ENCODE data around the gene SLC10A7. TPM values are rescaled to one million over a fixed set of nuclear protein-coding genes. Genes with fewer than 3 reads are reported as not detected.

SLC10A7 gene
- total RNA-seq, 1 experiment from 2014 or later: 3.9 TPM

DNA sequence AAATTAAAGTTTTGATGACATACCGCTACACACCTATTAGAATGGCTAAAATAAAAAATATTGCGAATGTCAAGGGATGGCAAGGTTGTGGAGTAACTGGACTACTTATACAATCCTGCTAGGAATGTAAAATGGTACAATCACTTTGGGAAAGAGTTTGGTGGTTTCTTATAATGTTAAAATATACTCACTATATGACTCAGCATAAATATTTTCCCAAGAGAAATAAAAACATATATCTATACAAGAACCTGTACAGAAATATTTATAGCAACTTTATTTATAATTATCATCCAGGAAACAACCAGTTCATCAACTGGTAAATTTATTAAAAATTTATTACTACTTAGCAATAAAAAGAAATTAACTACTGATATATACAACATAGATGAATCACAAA, 89.7 kb downstream of the SLC10A7 start:
- H3K23ac ChIP-seq (ENCODE audit: insufficient read length, low read depth, low read length): no peak overlapping the region
- no peak overlapping the region for H3K9ac ChIP-seq (ENCODE audit: extremely low read depth, insufficient read length, low read length)
- TF ChIP-seq, protein P1, sequence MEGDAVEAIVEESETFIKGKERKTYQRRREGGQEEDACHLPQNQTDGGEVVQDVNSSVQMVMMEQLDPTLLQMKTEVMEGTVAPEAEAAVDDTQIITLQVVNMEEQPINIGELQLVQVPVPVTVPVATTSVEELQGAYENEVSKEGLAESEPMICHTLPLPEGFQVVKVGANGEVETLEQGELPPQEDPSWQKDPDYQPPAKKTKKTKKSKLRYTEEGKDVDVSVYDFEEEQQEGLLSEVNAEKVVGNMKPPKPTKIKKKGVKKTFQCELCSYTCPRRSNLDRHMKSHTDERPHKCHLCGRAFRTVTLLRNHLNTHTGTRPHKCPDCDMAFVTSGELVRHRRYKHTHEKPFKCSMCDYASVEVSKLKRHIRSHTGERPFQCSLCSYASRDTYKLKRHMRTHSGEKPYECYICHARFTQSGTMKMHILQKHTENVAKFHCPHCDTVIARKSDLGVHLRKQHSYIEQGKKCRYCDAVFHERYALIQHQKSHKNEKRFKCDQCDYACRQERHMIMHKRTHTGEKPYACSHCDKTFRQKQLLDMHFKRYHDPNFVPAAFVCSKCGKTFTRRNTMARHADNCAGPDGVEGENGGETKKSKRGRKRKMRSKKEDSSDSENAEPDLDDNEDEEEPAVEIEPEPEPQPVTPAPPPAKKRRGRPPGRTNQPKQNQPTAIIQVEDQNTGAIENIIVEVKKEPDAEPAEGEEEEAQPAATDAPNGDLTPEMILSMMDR (conservative IDR thresholded peaks at IDR 0.05): no peak
- Mint-ChIP-seq H3K9me3 (no peaks in the 10 kb centered on the region), H3K36me3 (ENCODE audit: insufficient read depth in 1 of 3, low read depth in 3 of 3) (no peaks in the 10 kb centered on the region), H3K27ac (no peak overlapping the region), H3K4me3 (no peak overlapping the region), H3K27me3 (ENCODE audit: low read depth) (no peaks in the 10 kb centered on the region), H3K4me1 (0 out of 4 replicates have a peak, but pooled peaks cover 2 to 3% of the 10 kb centered on the region in 2 experiments)
- H4K91ac ChIP-seq (ENCODE audit: insufficient read length, low read depth, low read length): no peak overlapping the region
- H2BK15ac ChIP-seq (ENCODE audit: low read depth, low read length): no peak overlapping the region
- H3K4me1 ChIP-seq (ENCODE audit: insufficient read depth, low read length): no peaks in the 10 kb centered on the region
- no peak overlapping the region for H2BK120ac ChIP-seq (ENCODE audit: low read depth, low read length, poor library complexity, severe bottlenecking)
- no peak overlapping the region for H2BK20ac ChIP-seq (ENCODE audit: low read depth, low read length, poor library complexity, severe bottlenecking)
- no peak overlapping the region for H3K18ac ChIP-seq (ENCODE audit: insufficient read length, low read depth, low read length)
- no peak overlapping the region for H3K4me2 ChIP-seq (ENCODE audit: insufficient read depth, insufficient read length, low read length)
- no peak overlapping the region for H3T11ph ChIP-seq (ENCODE audit: low read length)
- no peak overlapping the region for H4K8ac ChIP-seq (replicated peaks; ENCODE audit: insufficient read length, low read depth, low read length)
- no peak overlapping the region for H3K56ac ChIP-seq (ENCODE audit: insufficient read length, low read depth, low read length)
- no peaks in the 10 kb centered on the region for H3K27me3 ChIP-seq (ENCODE audit: insufficient read depth, low read length)
- H2BK5ac ChIP-seq (ENCODE audit: insufficient read length, low read length): no peak overlapping the region
- no peak for DNase-seq
- H3K79me2 ChIP-seq (ENCODE audit: insufficient read depth, low read length): no peaks in the 10 kb centered on the region
- H4K5ac ChIP-seq (ENCODE audit: insufficient read length, low read depth, low read length): no peak overlapping the region
- no peak overlapping the region for H3K4ac ChIP-seq (ENCODE audit: low read depth, low read length)
- no peaks in the 10 kb centered on the region for H4K20me1 ChIP-seq (ENCODE audit: control insufficient read depth, insufficient read depth, insufficient read length)
- H3K79me1 ChIP-seq (ENCODE audit: insufficient read depth, low read depth, low read length, poor library complexity, severe bottlenecking): no peaks in the 10 kb centered on the region
- no peaks in the 10 kb centered on the region for H3K23me2 ChIP-seq (ENCODE audit: insufficient read length, low read depth, low read length, poor library complexity, severe bottlenecking)
- H3K27ac ChIP-seq (ENCODE audit: insufficient read length, low read depth, low read length): no peak overlapping the region
- no peak overlapping the region for H2BK12ac ChIP-seq (ENCODE audit: insufficient read length, low read depth, low read length)
- H3K9me3 ChIP-seq (ENCODE audit: control insufficient read depth, low read depth, low read length): no peaks in the 10 kb centered on the region
- H2AFZ ChIP-seq (ENCODE audit: low read length): no peak overlapping the region
- WGBS (ENCODE audit: extremely low coverage, insufficient read length, low lambda C conversion rate): no CpG with 5 or more reads among the region's 2 CpGs
- no peak overlapping the region for H2AK5ac ChIP-seq (ENCODE audit: insufficient read length, low read length)
- H3K14ac ChIP-seq (ENCODE audit: insufficient read depth, low read length): no peak overlapping the region
